Ishikawa (cell line): Measurements from ENCODE around the gene IPO11.

ENCODE experiments used
- EP300 ChIP-seq: IDR thresholded peaks from 2 replicates; pipeline ENCODE4 v1.6.1; 2012; ENCODE audit warnings: borderline replicate concordance
- RAD21 ChIP-seq: IDR thresholded peaks from 2 replicates; pipeline ENCODE4 v1.6.1; 2012; ENCODE audit warnings: low read depth
- TCF12 ChIP-seq: IDR thresholded peaks from 2 replicates; pipeline ENCODE4 v1.6.1; 2012; ENCODE audit warnings: low read depth
- YY1 ChIP-seq: IDR thresholded peaks from 2 replicates; pipeline ENCODE4 v1.6.1; 2012; ENCODE audit warnings: low read depth
- TF ChIP-seq, protein P1 (sequence below): IDR thresholded peaks from 2 replicates; pipeline ENCODE4 v1.6.1; 2012; ENCODE audit warnings: low read depth, mild to moderate bottlenecking

GRCh38 chr5:62431735-62432620, 19.4 kb downstream of the IPO11 start:
- TF ChIP-seq TCF12 (no peak), RAD21 (no peak), EP300 (no peak), YY1 (no peak)
- TF ChIP-seq, protein P1, sequence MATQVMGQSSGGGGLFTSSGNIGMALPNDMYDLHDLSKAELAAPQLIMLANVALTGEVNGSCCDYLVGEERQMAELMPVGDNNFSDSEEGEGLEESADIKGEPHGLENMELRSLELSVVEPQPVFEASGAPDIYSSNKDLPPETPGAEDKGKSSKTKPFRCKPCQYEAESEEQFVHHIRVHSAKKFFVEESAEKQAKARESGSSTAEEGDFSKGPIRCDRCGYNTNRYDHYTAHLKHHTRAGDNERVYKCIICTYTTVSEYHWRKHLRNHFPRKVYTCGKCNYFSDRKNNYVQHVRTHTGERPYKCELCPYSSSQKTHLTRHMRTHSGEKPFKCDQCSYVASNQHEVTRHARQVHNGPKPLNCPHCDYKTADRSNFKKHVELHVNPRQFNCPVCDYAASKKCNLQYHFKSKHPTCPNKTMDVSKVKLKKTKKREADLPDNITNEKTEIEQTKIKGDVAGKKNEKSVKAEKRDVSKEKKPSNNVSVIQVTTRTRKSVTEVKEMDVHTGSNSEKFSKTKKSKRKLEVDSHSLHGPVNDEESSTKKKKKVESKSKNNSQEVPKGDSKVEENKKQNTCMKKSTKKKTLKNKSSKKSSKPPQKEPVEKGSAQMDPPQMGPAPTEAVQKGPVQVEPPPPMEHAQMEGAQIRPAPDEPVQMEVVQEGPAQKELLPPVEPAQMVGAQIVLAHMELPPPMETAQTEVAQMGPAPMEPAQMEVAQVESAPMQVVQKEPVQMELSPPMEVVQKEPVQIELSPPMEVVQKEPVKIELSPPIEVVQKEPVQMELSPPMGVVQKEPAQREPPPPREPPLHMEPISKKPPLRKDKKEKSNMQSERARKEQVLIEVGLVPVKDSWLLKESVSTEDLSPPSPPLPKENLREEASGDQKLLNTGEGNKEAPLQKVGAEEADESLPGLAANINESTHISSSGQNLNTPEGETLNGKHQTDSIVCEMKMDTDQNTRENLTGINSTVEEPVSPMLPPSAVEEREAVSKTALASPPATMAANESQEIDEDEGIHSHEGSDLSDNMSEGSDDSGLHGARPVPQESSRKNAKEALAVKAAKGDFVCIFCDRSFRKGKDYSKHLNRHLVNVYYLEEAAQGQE, result no peak
